ENCODE data around the gene FUCA1.

FUCA1 gene

GRCh38 chr1:23799570-23800399 is 68.3 kb downstream of the FUCA1 start:
- no peak for DNase-seq

- DNase-seq, result no peak
These were observed 68.9 kb downstream of the FUCA1 start for GRCh38 chr1:23799255-23799569.

GRCh38 chr1:23798662-23799142 is 69.4 kb downstream of the FUCA1 start:
- no peak for DNase-seq

GRCh38 chr1:23797478-23798448 is 70.3 kb downstream of the FUCA1 start:
- DNase-seq, result no peak

GRCh38 chr1:23796466-23797271 is 71.4 kb downstream of the FUCA1 start:
- DNase-seq, result no peak

- no peak for DNase-seq
These were observed 72.2 kb downstream of the FUCA1 start for GRCh38 chr1:23795676-23796465.
